GM12801 (cell line): ENCODE results near the gene TRAF3.

ENCODE experiments used
- TF ChIP-seq, protein P1 (sequence below): IDR thresholded peaks from one replicate; pipeline ENCODE4 v1.5.1; 2011; ENCODE audit warnings: control low read depth; ENCODE audit not compliant: insufficient read length; ENCODE audit errors: extremely low read depth

The TRAF3 gene

DNA sequence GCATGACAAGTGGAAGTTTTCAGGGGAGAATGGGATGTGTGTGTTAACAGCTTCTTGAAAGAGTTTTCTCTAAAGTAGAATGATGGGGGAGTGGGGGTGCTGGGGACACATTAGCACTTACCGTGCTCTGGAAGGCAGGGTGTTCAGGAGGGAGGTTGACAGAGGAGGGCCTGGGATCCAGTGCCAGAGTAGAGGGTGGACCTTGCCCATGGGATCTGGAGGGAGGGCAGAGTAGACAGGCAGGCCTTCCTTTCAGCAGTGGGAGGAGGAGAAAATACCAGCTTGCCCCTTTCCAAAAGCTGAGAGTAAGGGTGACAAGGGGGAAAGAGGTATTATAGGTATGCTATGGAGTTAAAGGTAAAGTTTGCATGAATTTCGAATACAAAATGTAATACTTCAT is 40.1 kb downstream of the TRAF3 start:
- TF ChIP-seq, protein P1, sequence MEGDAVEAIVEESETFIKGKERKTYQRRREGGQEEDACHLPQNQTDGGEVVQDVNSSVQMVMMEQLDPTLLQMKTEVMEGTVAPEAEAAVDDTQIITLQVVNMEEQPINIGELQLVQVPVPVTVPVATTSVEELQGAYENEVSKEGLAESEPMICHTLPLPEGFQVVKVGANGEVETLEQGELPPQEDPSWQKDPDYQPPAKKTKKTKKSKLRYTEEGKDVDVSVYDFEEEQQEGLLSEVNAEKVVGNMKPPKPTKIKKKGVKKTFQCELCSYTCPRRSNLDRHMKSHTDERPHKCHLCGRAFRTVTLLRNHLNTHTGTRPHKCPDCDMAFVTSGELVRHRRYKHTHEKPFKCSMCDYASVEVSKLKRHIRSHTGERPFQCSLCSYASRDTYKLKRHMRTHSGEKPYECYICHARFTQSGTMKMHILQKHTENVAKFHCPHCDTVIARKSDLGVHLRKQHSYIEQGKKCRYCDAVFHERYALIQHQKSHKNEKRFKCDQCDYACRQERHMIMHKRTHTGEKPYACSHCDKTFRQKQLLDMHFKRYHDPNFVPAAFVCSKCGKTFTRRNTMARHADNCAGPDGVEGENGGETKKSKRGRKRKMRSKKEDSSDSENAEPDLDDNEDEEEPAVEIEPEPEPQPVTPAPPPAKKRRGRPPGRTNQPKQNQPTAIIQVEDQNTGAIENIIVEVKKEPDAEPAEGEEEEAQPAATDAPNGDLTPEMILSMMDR, result no peak

DNA sequence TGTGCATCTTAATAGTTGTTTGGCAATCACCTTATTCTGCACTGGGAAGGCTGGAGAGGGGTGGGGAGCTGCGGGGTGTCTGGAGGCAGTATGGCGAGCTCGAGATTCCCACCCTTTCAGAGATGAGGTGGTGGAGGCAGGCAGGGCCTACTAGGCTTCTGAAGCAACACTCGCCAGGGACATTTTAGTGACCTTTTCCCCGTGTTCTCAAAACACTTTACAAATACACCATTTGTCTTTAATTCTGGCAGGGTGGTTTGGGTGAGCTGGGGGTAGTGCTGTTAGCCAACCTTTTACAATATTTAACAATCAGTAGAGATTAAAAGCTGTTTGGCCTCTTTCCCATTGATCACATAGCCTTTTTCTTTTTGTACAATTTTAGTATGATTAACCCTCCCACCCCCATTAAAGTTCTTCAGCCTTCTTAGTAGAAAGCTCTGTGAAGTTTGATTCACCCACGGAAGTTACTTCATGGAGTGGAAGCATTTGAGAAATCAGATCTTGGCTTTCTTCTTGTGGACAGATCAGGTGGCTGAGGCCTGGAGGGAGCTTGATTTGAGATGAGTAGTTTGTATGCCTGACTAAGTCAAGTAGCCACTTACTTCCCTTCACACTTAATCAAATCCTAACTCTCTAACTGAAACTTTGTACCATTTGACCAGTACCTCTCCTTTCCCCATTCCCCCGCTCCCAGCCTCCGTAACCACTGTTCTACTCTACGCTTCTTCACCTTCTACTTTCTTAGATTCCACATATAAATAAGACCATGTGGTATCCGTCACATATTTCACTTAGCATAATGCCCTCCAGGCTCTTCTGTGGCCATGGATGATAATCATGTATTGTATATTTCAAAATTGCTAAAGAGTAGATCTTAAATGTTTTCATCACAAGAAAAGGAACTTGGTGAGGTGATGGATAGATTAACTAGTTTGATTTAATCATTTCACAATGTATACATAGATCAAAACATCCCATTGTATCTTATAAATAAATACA is 41.0 kb downstream of the TRAF3 start:
- TF ChIP-seq, protein P1, result no peak

DNA sequence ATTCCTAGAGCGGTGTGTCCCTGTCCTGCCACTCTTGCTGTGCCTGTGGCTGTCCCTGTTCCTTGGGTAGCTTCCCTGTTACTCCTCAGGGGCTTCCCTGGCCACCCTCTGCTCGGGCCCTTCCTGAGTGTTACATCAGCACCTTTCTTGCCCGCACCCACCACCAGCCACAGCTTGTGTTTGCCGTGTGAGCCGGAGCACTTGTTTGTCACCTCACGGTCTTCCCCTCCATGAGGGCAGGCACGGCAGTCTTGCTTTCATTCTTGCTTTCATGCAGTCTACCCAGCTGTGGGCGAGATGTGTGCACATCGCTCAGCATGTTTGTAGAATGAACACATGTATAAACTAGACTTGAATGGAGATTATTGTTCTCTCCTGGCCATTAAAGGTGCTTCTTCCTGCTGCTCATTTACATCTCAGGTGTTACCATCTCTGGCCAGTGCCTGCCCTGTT is 42.0 kb downstream of the TRAF3 start:
- TF ChIP-seq, protein P1, result no peak

DNA sequence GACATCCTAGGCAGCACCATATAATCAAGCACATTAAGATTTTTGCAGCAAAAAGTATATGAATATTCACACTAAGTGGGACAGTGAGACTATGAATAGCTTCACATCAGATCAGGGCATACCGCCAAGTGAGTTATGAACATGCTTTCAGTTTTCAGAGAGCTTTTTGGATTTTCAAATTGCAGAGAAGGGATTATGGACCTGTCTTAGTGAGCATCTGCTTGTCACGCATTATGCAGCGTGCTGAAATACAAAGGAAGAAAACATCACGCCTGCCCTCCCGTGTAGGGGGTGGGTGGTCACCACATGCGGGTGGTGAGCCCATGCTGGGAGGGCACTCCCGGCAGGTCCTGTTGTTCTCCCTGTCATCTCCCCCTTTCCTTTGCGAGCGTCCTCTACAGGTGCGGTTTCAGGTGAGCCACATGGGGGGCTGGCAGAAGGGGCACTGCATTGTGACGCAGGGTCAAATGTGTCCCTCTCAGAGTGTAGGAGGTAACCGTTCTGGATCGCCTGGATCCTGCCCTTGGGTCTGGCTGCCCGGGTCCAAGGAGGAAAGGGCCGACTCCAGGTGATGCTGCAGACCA is 42.6 kb downstream of the TRAF3 start:
- TF ChIP-seq, protein P1, result no peak

DNA sequence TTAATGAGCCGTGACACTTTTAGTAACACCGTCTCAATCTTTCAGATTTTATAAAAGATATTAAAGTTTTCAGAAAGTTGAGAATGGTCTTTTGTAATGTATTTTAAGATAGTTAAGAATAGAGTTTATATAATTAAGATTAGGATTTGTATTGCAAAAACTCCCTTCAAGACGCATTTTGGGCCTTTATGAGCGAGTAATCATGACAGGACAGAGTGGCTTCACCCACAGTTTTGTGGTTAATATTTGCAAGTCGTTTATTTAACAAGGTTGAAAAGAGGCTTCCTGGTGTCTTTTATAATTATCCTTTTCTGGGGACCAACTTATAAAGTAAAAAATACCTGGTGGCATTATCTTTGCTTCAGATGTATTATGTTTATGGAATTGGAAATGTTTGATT is 44.0 kb downstream of the TRAF3 start:
- TF ChIP-seq, protein P1, result no peak

DNA sequence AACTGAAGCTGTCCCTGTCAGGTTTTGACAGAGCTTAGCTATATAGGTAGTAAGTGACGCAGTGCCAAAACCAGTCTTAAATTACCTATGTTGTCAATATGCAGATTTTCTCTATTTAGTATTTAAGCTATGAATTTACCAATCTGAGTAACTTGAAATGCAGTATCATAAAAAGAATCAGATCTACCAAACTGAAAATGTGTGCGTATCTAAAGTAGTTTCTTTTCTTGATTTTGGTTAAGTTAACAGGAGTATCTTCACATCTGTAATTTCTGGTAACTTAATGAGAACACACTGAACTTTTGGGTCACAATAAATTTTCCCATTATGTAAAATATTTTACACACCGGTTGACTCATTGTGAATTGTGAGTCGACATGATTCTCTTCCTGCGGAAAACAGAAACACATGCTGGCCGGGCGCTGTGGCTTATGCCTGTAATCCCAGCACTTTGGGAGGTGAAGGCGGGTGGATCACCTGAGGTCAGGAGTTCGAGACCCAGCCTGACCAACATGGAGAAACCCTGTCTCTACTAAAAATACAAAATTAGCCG is 45.1 kb downstream of the TRAF3 start:
- TF ChIP-seq, protein P1, result no peak

DNA sequence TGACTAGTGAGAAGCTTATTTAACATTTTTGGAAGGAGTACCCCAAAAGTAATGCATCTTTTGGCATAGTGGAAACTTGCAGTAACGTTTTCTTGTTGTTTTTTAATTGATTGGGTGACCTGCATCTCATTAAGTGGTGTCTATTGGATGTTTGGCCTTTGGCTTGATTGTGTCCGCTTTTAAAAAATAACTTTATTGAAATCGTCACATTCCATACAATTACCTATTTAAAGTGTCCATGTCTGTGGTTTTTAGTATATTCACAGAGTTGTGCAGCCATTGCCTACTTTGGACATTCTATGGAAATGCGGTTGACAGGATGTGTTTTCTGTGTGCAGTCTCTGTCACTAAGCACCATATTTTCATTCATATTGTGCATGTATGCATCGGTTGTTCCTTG is 46.3 kb downstream of the TRAF3 start:
- TF ChIP-seq, protein P1, result no peak
